Measurements from ENCODE around the gene MRPS35. TPM values are rescaled to one million over a fixed set of nuclear protein-coding genes. Genes with fewer than 3 reads are reported as not detected.

MRPS35 gene
- 97.0 and 98.7 TPM in 2 replicates for total RNA-seq (2014; rRNA removed; shearing (Covaris generic))

- peak within 1 kb of the TSS; percentile 44 for H3K27ac ChIP-seq
- no peaks in the 10 kb centered on the region for H3K9me3 ChIP-seq (replicated peaks)
- H3K36me3 ChIP-seq = peaks cover 10% of the 10 kb centered on the region
- H3K27me3 ChIP-seq (replicated peaks) = no peaks in the 10 kb centered on the region
- peak; percentile 91 for DNase-seq (ENCODE audit: low read depth in 1 of 2, low spot score in 2 of 2)
- peak within 1 kb of the TSS; percentile 74 for H3K4me3 ChIP-seq
- H3K4me1 ChIP-seq (replicated peaks) = peaks cover 5% of the 10 kb centered on the region
Measured at GRCh38 chr12:27710592-27711316, at the start of gene MRPS35. MRPS35 (plus strand) TSS chr12:27710832; CDS start chr12:27710844, 12 bp downstream.

- no peaks in the 10 kb centered on the region for H3K9me3 ChIP-seq (replicated peaks)
- DNase-seq (ENCODE audit: low read depth in 1 of 2, low spot score in 2 of 2) = no peak
- peaks cover 49% of the 10 kb centered on the region for H3K36me3 ChIP-seq
- no peak overlapping the region for H3K27ac ChIP-seq
- H3K27me3 ChIP-seq (replicated peaks) = no peaks in the 10 kb centered on the region
- H3K4me1 ChIP-seq (replicated peaks) = peaks cover 5% of the 10 kb centered on the region; the same call in 1 of the 2 replicates
- no peak overlapping the region for H3K4me3 ChIP-seq
Measured at GRCh38 chr12:27665704-27666103, 44.9 kb upstream of the MRPS35 start.

- Histone ChIP-seq H3K4me3 (no peak overlapping the region), H3K36me3 (peaks cover 41% of the 10 kb centered on the region), H3K27me3 (replicated peaks) (no peaks in the 10 kb centered on the region), H3K4me1 (replicated peaks) (peaks cover 5% of the 10 kb centered on the region; the same call in 1 of the 2 replicates), H3K27ac (no peak overlapping the region), H3K9me3 (replicated peaks) (no peaks in the 10 kb centered on the region)
- DNase-seq (ENCODE audit: low read depth in 1 of 2, low spot score in 2 of 2) = no peak
Measured at GRCh38 chr12:27666510-27666909, 44.1 kb upstream of the MRPS35 start.

GRCh38 chr12:27667540-27667939 is 43.1 kb upstream of the MRPS35 start:
- H3K27ac ChIP-seq = no peak overlapping the region
- H3K9me3 ChIP-seq (replicated peaks) = no peaks in the 10 kb centered on the region
- DNase-seq (ENCODE audit: low read depth in 1 of 2, low spot score in 2 of 2) = no peak
- H3K27me3 ChIP-seq (replicated peaks) = no peaks in the 10 kb centered on the region
- peaks cover 5% of the 10 kb centered on the region; the same call in 1 of the 2 replicates for H3K4me1 ChIP-seq (replicated peaks)
- H3K36me3 ChIP-seq = peaks cover 39% of the 10 kb centered on the region
- H3K4me3 ChIP-seq = no peak overlapping the region

GRCh38 chr12:27672051-27672450 is 38.6 kb upstream of the MRPS35 start:
- no peak overlapping the region for H3K27ac ChIP-seq
- H3K36me3 ChIP-seq = peaks cover 30% of the 10 kb centered on the region

GRCh38 chr12:27672643-27673042 is 38.0 kb upstream of the MRPS35 start:
- no peak overlapping the region for H3K4me3 ChIP-seq
- H3K4me1 ChIP-seq (replicated peaks) = peaks cover 5% of the 10 kb centered on the region; the same call in 1 of the 2 replicates
- H3K27ac ChIP-seq = no peak overlapping the region
- DNase-seq (ENCODE audit: low read depth in 1 of 2, low spot score in 2 of 2) = no peak
- H3K9me3 ChIP-seq (replicated peaks) = no peaks in the 10 kb centered on the region
- no peaks in the 10 kb centered on the region for H3K27me3 ChIP-seq (replicated peaks)
- H3K36me3 ChIP-seq = peaks cover 26% of the 10 kb centered on the region

More at GRCh38 chr12:27672051-27672450, 38.6 kb upstream of the MRPS35 start:
- Histone ChIP-seq H3K9me3 (replicated peaks) (no peaks in the 10 kb centered on the region), H3K4me1 (replicated peaks) (peaks cover 5% of the 10 kb centered on the region; the same call in 1 of the 2 replicates), H3K27me3 (replicated peaks) (no peaks in the 10 kb centered on the region), H3K4me3 (no peak overlapping the region)
- no peak for DNase-seq (ENCODE audit: low read depth in 1 of 2, low spot score in 2 of 2)

GRCh38 chr12:27673101-27673718 is 37.4 kb upstream of the MRPS35 start:
- Histone ChIP-seq H3K36me3 (peaks cover 20% of the 10 kb centered on the region), H3K4me3 (no peak overlapping the region), H3K27ac (no peak overlapping the region), H3K4me1 (replicated peaks) (peaks cover 5% of the 10 kb centered on the region; the same call in 1 of the 2 replicates), H3K9me3 (replicated peaks) (no peaks in the 10 kb centered on the region), H3K27me3 (replicated peaks) (no peaks in the 10 kb centered on the region)
- DNase-seq (ENCODE audit: low read depth in 1 of 2, low spot score in 2 of 2) = no peak

- Histone ChIP-seq H3K4me3 (no peak overlapping the region), H3K36me3 (peaks cover 25% of the 10 kb centered on the region), H3K27me3 (replicated peaks) (no peaks in the 10 kb centered on the region), H3K4me1 (replicated peaks) (no peaks in the 10 kb centered on the region), H3K9me3 (replicated peaks) (no peaks in the 10 kb centered on the region), H3K27ac (no peak overlapping the region)
- no peak for DNase-seq (ENCODE audit: low read depth in 1 of 2, low spot score in 2 of 2)
Measured at GRCh38 chr12:27674989-27675388, 35.6 kb upstream of the MRPS35 start.

- no peak for DNase-seq (ENCODE audit: low read depth in 1 of 2, low spot score in 2 of 2)
- H3K9me3 ChIP-seq (replicated peaks) = no peaks in the 10 kb centered on the region
- H3K36me3 ChIP-seq = peaks cover 47% of the 10 kb centered on the region
Measured at GRCh38 chr12:27680619-27681018, 30.0 kb upstream of the MRPS35 start.

GRCh38 chr12:27682534-27682933 is 28.1 kb upstream of the MRPS35 start:
- DNase-seq (ENCODE audit: low read depth in 1 of 2, low spot score in 2 of 2) = no peak
- Histone ChIP-seq H3K27me3 (replicated peaks) (no peaks in the 10 kb centered on the region), H3K4me3 (no peak overlapping the region), H3K9me3 (replicated peaks) (no peaks in the 10 kb centered on the region), H3K4me1 (replicated peaks) (0 out of 2 replicates have a peak, but pooled peaks cover 4% of the 10 kb centered on the region), H3K36me3 (peaks cover 50% of the 10 kb centered on the region), H3K27ac (no peak overlapping the region)

More at GRCh38 chr12:27680619-27681018, 30.0 kb upstream of the MRPS35 start:
- Histone ChIP-seq H3K27me3 (replicated peaks) (no peaks in the 10 kb centered on the region), H3K4me1 (replicated peaks) (0 out of 2 replicates have a peak, but pooled peaks cover 4% of the 10 kb centered on the region), H3K4me3 (no peak overlapping the region), H3K27ac (no peak overlapping the region)

- Histone ChIP-seq H3K4me3 (no peak overlapping the region), H3K27ac (no peak overlapping the region), H3K9me3 (replicated peaks) (no peaks in the 10 kb centered on the region), H3K36me3 (peaks cover 57% of the 10 kb centered on the region), H3K4me1 (replicated peaks) (0 out of 2 replicates have a peak, but pooled peaks cover 4% of the 10 kb centered on the region), H3K27me3 (replicated peaks) (no peaks in the 10 kb centered on the region)
- no peak for DNase-seq (ENCODE audit: low read depth in 1 of 2, low spot score in 2 of 2)
Measured at GRCh38 chr12:27685274-27685673, 25.4 kb upstream of the MRPS35 start.

- Histone ChIP-seq H3K36me3 (peaks cover 53% of the 10 kb centered on the region), H3K27me3 (replicated peaks) (no peaks in the 10 kb centered on the region), H3K4me1 (replicated peaks) (0 out of 2 replicates have a peak, but pooled peaks cover 4% of the 10 kb centered on the region), H3K4me3 (no peak overlapping the region), H3K27ac (no peak overlapping the region), H3K9me3 (replicated peaks) (no peaks in the 10 kb centered on the region)
- DNase-seq (ENCODE audit: low read depth in 1 of 2, low spot score in 2 of 2) = no peak
Measured at GRCh38 chr12:27686147-27686546, 24.5 kb upstream of the MRPS35 start.

- no peaks in the 10 kb centered on the region for H3K27me3 ChIP-seq (replicated peaks)
- no peak overlapping the region for H3K27ac ChIP-seq
- H3K9me3 ChIP-seq (replicated peaks) = no peaks in the 10 kb centered on the region
- H3K4me1 ChIP-seq (replicated peaks) = no peaks in the 10 kb centered on the region
- peaks cover 50% of the 10 kb centered on the region for H3K36me3 ChIP-seq
- no peak for DNase-seq (ENCODE audit: low read depth in 1 of 2, low spot score in 2 of 2)
- H3K4me3 ChIP-seq = no peak overlapping the region
Measured at GRCh38 chr12:27688671-27689070, 22.0 kb upstream of the MRPS35 start.

GRCh38 chr12:27689558-27690180 is 21.0 kb upstream of the MRPS35 start:
- H3K4me3 ChIP-seq = no peak overlapping the region
- no peak for DNase-seq (ENCODE audit: low read depth in 1 of 2, low spot score in 2 of 2)
- no peaks in the 10 kb centered on the region for H3K9me3 ChIP-seq (replicated peaks)
- H3K27me3 ChIP-seq (replicated peaks) = no peaks in the 10 kb centered on the region
- no peak overlapping the region for H3K27ac ChIP-seq
- H3K36me3 ChIP-seq = peaks cover 55% of the 10 kb centered on the region
- H3K4me1 ChIP-seq (replicated peaks) = no peaks in the 10 kb centered on the region
